GM21723 (cell line): Measurements from ENCODE around the gene PPT2.
"Not testable (repeated sequence)": the region's sequence is repeated elsewhere in the genome, so short reads cannot be mapped to it uniquely, and the experiment has no call there.

Experiments
- ATAC-seq: cut with Tn5 transposase; IDR thresholded peaks from one replicate; pipeline ENCODE4 v1.9.1; 2021; ENCODE audit warnings: mild to moderate bottlenecking, moderate library complexity; ENCODE audit not compliant: unreplicated experiment

Gene PPT2

DNA sequence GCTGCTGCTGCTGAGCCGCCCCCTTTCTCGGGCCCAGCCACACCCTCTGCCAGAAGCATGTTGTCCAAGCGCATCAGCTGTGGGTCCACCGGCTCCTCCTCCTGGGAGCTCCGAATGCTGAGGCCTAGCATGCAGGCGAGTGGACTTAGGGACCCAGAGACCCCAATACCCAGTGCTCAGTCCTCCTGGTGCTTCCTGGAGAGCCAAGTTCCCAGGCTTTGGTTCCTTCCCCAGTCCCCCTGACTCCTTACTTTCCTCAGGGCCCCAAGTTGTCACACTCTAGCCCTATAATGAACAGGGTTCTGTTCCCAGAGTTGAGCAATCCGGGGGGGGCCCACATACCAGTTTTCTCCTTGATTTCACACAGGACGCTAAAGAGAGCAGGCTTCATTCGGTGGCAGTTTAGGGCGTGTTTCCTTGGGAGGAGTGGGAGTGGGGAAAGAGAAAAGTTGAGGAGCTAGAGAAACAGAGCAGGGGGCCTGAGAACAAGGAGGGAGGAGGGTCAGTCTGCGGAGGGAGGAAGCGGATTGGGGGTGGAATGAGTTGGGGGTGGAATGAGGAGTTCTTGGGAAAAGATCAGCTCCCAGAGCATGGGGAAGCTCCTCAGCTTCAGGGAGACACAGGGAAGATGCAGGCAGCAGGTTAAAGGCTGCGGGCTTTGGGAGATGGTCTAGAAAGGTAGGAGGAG is 34.6 kb downstream of the PPT2 start:
- no peak for ATAC-seq

DNA sequence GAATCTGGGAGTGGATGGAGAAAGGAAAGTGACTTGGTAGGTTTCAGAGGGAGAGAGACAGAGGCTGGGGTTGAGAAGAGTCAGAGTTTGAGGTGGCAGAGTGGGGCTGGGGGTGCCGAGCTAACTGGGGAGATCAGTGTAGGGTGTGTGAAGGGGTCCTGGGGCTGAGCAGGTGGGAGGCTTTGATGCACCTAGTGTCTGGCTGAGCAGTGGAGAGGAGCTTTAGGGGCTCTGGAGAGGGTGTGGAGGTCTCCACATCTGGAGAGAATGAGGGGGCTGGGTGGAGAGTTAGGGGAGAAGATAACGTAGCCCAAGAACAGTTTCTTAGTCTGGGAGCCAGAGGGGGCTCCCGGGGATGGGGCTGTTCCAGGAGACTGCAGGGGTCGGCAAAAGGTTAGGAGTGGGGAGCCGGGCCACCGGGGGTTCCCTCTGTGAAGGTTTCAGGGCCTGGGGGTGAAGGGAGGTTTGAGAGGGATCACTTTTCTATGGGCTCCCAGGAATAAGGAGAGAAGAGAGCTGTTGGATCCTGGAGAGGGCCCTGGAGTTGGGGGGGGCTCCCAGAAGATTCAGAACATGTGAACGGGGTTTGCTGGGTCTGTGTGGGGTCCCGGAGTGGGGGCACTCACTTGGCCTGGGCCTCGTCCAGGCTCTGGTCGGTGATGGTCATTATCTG is 35.3 kb downstream of the PPT2 start:
- no peak for ATAC-seq

DNA sequence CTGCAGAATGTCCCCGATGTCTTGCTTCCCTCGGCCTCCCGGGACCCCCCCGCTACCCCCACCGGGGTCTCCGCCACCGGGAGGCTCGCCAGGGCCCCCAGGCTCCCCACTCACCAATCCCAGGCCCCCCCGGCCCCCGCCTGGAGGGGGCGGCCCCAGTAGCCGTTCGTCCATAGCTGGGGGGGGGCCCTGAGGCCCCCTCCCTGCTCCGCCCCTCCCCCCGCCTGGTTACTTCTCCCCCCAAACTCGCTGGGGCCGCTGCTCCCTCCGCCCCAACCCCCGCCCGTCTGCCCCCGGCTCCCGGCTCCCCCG is 35.8 kb downstream of the PPT2 start:
- no peak for ATAC-seq

DNA sequence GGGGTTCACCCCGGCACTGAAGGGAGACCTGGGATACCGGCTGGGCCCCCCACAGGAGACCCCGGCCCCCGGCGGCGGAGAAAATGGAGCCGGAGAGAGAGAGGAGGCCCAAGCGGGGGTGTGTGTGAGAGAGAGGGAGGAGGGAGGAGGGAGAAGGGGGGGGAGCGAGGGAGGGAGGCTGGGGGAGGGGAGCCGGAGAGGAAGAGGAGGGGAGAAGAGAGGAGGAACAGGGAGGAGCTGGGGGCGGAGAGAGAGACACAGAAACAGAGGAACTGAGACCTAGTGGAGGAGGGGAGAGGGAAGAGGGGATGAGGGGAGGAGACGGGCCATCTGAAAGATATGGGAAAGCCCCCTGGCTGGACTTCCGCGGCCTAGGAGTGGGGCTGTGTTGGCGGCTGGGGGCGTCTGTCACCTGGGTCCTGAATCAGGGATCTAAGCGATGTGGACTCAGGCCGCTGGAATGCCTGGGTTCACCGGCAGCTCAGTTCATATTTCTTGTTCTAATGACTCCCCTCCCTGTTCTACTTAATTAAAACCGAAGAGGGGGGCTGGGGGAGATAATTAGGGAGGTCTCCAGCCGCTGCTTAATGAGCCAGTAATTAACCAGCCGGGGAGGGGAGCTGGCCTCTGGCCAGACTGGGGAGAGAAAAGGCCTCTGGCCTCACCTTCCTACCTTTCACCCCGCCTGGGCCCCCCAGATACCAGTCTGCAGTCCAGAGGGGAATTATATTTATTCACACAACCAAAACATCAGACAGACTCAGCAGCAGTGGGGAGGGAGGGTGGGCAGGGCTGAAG is 36.3 kb downstream of the PPT2 start, which contains the start of gene PBX2:
TSS of gene PBX2 (minus strand) at position 149 of the 798 bp plus-strand sequence. CDS start 287 bp downstream, outside the sequence.
- peak; percentile 55 for ATAC-seq

DNA sequence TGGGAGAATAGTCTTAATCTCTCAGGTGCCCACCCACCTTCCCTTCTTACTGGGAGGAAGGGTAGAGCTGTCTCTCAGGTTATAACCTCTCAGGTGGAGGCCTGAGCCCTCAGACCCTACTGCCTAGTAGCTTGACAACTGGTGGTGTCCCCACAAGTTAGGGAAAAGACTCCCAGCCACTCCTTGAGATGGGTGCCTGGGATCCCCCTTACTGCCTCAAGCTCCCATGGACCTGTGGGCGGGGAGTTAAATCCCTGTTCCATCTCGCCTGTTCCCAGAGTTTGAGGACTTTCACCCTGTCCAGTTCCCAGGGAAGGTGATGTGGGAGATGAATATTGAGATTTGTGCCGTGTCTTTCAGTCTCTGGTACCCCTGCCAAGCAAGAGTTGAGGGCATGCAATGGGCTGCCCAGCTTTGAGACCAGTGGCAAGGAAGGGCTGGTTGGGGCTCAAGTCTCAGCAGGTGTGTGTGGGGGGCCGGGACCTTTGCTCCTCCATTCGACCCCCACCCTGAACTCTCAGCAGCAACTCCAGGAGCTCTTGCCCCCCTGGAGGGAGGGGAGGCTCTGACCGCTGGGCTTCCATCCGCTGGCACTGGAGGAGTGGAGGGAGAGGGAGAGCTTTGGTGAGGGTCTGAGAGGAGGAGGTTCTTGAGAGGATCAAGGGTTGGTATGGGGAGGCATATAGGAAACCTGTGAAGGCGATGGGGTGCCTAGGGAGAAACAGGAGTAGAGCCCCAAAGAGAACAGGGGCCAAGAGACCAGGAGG is 37.2 kb downstream of the PPT2 start:
- ATAC-seq: no peak

DNA sequence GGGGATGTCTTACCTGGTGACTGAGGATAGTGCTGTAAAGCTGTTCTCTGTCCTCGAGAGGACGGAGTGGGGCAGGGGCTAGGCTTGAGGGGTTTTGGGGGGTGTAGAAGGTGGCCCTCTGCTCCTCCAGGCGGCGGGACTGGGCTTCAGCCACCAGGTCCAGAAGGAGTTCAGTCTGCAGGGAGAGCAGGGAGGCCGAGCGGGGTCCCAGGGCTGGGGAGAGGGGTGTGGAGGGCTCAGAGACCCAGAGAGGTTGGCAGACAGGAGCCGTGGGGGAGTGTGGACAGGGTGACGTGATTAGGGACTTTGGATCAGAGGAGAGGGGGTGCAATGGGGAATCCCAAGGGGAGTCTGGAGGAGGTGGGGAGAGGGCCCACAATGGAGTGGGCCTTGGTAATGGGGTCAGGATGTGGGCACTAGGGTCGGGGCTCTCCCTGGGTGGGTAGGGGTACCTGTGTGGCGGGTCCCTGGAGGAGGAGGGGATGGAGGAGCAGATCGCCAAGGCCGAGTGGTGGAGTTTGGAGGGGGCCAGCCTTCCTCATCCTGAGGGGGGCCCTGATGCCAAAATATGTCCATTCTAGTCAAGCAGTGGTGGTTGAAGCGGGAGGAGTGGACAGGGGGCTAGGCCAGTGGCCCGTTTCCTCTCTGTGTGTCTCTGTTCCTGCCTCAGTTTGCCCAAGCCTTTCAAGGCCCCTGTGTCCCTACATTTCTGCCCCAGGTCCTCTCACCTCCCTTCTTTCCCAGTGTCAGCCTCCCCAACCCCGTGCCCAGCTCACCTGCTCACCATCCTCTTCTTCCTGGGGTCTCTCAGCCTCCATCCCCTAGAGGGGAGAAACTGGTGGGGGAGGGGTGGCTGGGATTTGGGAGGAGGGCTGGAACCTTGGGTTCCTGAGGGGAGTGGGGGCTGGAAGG is 38.0 kb downstream of the PPT2 start:
- ATAC-seq: no peak

DNA sequence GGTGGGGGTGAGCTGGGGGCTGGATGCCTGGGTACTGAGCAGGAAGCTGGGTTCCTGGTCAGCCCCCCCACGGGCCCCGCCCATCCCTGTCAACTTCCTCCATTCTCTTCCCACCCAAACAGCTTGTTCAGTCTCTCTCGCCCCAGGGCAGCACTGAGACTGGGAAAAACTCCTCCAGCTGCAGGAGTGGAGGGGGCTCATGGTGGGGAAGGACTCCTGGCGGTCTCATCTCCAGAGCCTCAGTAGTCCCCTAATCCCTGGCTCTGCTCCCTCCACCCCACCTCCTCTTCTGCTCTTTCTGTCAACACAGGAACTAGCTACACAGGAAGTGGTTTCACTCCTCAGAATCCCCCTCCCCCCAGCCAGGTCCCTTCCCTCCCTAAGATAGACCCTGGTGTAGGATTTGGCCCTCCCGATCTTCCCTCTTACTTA is 38.7 kb downstream of the PPT2 start, which contains the start of gene GPSM3:
TSS of gene GPSM3 (minus strand) at position 36 of the 432 bp plus-strand sequence. CDS start 130 bp downstream, outside the sequence.
- ATAC-seq: no peak

DNA sequence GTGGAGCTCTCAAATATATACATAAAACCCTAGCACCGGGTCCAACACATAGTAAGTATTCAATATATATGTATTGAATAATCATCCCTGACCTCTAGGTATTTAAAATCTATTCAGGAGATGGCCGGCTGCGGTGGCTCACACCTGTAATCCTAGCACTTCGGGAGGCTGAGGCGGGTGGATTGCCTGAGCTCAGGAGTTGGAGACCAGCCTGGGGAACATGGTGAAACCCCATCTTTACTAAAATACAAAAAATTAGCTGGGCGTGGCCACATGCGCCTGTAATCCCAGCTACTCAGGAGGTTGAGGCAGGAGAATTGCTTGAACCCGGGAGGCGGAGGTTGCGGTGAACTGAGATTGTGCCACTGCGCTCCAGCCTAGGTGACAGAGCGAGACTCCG is 39.2 kb downstream of the PPT2 start:
- ATAC-seq: not testable (repeated sequence)

DNA sequence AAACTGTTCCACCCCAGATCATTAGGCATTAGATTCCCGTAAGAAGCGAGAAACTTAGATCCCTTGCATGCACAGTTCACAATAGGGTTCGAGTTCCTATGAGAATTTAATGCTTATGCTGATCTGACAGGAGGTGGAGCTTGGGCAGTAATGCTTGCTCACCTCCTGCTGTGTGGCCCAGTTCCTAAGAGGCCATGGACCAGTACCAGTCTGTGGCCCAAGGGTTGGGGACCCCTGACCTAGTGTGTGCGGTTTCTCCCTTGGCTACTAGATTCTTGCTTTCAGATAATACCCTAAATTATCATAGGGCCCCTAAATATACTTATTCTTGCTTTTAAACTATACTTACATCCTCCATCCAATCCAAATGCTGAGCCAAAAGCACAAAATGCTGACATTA is 40.4 kb downstream of the PPT2 start:
- ATAC-seq: no peak

DNA sequence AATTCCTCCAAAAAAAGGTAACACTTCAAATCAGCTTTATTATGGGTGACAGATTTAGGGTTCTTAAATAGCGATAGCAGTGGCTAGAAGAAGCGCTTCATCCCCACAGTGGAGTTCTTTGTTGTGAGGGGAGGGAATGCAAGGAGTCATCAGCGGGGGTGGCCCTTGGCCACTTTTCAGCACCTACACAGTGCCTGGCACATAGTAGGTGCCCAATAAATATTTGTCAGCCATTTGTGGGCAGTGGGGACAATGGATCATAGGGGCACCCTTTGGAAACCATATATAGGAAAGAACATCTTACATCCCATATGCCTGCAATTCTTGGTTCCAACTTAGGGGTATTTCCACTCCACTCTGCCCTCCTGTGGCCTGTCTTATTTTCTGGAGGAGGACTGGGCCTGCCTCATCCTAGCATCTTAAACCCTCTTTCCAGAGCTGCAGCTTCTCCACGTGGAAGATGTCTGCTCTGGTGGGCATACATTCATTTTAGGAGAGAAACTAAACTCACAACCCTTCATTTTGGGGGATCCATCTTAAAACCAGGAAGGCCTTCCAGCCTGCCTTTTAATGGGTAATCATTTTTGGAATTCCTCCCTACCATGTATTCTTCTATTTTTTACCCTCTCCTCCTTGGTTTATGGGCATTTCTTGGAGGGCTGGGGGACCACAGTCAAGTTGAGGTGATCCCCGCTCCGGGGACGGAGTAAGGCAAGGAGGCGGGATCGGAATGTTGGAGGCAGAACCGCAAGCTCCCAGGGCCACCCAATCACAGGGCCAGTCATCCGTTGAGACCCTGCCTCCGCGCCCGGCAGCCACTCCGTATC is 41.1 kb downstream of the PPT2 start:
- ATAC-seq: no peak

DNA sequence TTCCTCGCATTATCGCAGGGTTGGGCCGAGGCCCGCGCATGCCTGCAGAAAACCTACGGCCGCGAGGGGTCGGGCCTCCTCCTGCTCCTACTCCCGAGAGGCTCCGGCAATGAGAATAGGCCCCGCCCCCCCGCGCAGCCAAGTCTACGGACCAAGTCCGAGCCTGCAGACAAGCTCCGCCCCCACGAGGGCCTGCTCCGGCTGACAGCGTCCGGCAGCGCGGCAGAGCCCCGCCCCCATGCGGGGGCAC is 41.6 kb downstream of the PPT2 start:
- peak; percentile 74 for ATAC-seq

DNA sequence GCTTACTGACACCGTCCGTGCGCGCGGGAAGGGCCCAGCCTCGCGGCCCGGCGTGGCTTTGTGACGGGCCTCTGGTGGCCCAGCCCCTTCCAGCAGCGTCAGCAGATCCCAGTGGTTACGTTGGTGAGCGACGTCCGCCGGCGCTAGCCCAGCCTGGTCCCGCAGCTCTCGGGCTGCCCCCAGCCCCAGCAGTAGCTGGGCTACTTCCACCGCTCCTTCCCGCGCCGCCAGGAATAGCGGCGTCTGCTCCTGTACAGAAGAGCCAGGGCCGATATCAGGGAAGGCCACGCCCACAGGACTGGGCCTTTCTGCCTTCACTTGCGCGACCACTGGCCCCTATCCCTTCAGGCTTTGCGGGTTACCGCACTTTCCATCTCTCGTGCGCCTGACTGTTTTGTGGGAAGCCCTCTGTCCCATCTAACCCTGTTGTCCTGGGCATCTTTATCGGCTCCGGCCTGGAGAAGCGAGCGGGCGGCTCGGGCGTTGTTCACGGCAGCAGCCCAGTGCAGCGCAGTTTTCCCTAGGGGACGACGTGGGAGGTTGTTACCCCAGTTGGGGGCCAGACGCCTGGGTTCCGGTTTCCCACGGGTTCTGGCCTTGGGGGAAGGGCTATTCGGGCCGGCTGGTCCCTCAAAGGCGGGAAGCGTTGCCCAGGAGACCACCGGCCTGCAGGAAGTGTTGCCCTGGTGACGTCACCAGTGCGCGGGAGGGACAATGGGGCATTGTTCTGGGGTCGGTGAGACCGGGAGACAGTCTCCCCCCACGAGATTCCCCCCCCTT is 42.2 kb downstream of the PPT2 start:
- ATAC-seq: peak; percentile 75

DNA sequence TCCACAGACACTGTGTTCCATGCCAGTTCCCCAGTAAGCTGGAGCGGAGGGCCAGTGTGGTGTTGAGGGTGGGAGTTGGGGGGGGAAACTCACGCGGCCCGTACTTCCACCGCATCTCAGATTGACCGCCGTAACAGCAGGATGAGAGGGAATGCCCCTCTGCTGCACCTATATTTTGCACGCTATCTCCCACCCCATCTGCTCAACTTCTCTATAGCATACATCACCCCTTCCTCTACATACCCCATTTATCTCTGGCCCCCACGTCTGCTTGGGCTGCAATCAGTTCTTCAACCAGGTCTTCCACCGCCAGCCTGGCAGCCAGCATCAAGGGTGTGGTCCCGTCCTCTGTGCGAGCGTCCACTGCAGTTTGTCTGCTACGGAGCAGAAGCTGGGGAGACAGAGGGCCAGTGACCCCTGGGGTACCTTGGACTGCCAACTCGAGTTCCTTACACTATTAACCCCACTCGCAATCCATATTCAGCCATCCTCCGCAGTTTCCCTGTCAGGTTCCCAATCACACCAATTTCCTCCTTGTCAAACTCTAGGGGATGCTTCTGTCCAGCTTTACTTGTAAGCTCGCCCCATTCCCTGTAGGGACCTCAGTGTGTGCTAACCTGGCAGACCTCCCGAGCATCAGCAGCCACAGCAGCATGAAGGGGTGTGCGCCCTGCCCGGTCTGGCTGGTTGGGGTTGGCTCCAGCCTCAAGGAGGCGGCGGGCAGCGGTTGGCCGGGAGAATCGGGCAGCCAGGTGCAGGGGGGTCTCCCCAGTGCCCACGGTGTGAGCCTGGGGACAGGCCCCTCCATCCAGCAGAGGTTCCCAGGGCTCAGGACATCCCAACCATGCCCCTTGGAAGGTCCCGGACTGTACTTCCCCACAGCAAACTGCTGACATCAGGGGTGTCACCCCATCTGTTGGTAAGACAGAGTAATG is 43.0 kb downstream of the PPT2 start:
- ATAC-seq: no peak

DNA sequence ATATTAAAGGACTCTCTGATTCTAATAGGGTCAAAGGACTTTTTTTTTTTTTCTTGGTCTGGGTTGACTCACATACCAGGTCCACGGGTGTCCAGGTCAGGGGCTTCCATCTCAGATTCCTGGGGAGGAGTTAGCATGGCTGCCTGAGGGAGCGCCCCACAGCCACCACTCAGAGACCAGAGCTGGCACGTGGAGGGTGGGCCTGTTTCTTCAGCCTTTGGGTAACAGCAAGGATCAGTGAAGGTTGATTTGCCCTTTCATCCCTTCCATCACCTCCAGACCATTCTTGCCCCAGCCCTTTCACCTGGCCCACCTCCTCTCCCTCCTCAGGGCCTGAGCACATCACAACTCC is 44.4 kb downstream of the PPT2 start:
- ATAC-seq: no peak

DNA sequence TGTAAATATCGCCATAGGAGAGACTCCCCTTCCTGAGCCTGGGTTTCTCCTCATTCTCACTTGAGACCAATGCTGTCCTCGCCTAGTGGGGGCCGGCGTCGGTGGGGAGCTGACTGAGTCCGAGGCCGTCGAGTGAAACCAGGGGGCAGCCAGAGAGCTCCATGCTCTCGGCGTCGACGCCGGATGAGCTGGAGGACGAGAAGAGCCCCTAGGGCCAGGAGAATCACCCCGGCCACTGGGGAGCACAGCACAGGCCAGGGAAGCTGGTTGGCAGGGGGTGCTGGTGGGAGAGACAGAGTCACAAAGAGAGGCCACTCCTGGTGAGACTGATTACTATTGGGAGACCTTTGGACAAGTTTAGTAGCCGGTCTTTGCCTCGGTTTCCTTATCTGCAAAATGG is 44.9 kb downstream of the PPT2 start:
- ATAC-seq: no peak

DNA sequence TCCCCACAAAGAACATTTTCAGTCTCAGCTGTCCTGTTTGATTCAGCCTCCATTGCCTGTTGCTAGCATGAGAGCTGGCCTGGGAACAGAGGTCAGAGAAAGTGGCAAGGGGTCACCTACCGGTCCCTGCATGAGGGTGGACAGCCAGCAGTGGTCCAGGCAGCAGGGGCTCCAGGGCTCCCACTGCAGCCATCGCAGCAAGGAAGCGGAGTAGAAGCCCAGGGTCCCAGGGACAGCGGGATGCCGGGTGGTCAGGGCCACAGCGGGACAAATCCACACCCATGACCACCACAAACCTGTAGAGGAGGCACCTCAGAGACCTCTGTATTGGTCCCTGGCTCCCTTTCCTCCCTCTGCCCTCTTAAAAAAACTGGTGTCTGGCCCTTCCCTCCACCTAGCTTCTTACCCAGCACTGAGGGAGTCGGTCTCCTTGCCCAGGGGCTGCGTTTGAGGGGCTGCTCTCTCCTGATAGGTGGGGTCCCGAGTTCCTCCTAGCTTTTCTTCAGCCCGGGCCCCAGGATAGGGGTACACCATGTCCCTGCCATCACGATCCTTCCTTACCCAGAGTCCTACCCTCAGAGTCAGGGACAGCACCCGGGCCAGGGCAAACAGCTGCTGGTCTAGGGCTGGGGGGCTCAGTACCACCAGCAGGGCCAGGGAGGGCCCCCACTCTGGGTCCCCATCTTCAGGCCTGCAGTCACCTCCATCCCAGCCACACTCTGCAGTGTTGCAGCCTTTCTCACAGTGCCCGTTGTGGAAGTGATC is 47.0 kb downstream of the PPT2 start:
- no peak for ATAC-seq

DNA sequence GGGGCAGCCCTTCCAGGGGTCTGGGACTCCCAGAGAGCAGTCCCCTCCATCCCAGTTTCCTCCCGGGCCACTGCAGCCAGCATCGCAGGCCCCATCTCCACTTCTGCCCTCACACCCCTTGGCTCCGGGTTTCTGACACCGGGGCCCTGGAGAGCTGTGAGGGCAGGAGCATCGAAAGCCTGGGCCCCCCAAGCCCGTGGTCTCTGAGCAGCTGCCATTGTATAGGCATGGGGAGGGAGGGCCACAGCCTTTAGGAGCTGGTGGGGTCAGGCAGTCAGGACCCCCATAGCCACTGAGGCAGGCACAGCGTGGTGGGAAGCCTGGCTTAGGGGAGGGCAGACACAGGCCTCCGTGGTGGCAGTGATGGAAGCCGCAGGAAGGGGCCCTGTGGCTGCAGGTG is 48.2 kb downstream of the PPT2 start:
- no peak for ATAC-seq
